ENCODE data around the gene C1QL1. TPM values are rescaled to one million over a fixed set of nuclear protein-coding genes. Genes with fewer than 3 reads are reported as not detected.

Gene C1QL1
- total RNA-seq, 1 donor from 2014 or later: not detected

DNA sequence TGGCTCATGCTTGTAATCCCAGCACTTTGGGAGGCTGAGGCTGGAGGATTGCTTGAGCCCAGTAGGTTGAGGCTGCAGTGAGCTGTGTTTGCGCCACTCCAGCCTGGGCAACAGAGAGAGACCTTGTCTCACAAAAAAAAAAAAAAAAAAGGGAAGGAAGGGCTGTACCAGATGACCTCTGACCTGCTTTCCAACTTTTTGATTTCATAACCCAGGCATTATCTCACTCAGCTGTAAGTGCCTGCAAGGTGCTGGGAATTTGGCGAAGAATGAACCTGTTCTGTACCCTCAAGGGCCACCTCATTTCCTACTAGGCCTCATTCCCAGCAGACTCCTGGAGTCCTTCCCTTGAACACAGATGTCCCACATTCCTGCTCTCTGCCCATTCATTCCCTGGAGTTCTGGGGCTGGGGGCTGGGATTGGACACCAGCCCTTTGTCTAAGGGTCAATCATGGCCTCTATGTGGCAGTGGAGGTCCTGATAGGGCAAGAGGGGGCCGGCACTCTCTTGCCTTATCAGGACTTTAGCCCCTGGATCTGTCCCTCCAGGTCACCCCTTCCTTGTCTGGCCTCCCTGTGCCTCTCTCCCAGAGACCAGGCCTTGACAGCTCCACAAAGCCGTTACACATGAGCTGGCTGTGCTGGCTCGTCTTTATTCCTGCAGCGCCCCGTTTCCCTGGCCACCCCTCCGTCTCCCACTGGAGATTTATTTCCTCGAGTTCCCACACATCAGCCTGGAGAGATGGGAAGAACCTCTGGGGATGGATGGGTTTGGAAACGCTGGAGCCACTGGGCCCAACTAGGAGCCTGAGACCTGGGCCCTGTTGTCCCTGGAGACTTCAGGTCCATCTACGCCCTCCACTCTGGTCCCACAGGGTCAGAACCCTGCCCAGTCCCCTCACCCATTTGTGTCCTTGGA is 52.0 kb downstream of the C1QL1 start:
- intact Hi-C loops (cut with DNase I): loop anchor here (5.0 kb wide), 1 partner anchor 281 kb away; no protein-coding TSS in a partner anchor
- Histone ChIP-seq H3K27ac (peak overlapping the region; percentile 64 to 81), H3K9me3 (no peaks in the 10 kb centered on the region), H3K4me1 (peaks cover 12 to 29% of the 10 kb centered on the region in 2 donors), H3K36me3 (no peaks in the 10 kb centered on the region), H3K4me3 (no peak overlapping the region), H3K27me3 (no peaks in the 10 kb centered on the region)
- no peak for DNase-seq (ENCODE audit: low spot score in 2 of 2)
- TF ChIP-seq, protein P1, sequence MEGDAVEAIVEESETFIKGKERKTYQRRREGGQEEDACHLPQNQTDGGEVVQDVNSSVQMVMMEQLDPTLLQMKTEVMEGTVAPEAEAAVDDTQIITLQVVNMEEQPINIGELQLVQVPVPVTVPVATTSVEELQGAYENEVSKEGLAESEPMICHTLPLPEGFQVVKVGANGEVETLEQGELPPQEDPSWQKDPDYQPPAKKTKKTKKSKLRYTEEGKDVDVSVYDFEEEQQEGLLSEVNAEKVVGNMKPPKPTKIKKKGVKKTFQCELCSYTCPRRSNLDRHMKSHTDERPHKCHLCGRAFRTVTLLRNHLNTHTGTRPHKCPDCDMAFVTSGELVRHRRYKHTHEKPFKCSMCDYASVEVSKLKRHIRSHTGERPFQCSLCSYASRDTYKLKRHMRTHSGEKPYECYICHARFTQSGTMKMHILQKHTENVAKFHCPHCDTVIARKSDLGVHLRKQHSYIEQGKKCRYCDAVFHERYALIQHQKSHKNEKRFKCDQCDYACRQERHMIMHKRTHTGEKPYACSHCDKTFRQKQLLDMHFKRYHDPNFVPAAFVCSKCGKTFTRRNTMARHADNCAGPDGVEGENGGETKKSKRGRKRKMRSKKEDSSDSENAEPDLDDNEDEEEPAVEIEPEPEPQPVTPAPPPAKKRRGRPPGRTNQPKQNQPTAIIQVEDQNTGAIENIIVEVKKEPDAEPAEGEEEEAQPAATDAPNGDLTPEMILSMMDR (IDR thresholded peaks at IDR 0.05): no peak

DNA sequence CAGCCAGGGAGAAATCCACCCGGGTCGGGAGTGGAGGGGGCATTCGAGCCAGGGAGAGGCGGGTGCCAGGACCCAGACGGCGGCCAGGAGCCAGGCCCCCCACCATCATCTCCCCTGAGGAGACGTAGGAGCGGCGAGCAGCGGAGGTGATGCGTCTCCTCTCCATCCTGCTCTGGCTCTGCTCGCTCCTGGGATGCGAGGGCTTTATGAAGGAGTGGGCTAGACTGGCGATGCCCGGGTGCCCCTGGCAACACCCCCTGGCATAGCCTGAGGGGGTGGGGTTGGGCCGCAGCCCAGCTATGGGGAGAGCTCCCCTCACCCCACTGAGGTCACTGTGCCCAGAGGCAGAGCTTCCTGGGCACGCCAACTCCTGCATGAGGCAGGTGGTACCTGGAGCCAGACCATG is 52.8 kb downstream of the C1QL1 start, which contains the start of gene GFAP:
GFAP (minus strand) TSS at position 180 of the 406 bp plus-strand sequence; CDS start at position 166, 14 bp downstream.
- Histone ChIP-seq H3K27me3 (no peaks in the 10 kb centered on the region), H3K9me3 (no peaks in the 10 kb centered on the region), H3K4me3 (peak within 1 kb of the TSS in 1 of 2 donors; percentile 34), H3K4me1 (peaks cover 12 to 29% of the 10 kb centered on the region in 2 donors), H3K36me3 (no peaks in the 10 kb centered on the region), H3K27ac (peak within 1 kb of the TSS; percentile 64 to 81)
- DNase-seq (ENCODE audit: low spot score in 2 of 2): no peak
- TF ChIP-seq, protein P1 (IDR thresholded peaks at IDR 0.05): no peak
- intact Hi-C loops (cut with DNase I): loop anchor here (5.0 kb wide), 1 partner anchor 282 kb away; no protein-coding TSS in a partner anchor

DNA sequence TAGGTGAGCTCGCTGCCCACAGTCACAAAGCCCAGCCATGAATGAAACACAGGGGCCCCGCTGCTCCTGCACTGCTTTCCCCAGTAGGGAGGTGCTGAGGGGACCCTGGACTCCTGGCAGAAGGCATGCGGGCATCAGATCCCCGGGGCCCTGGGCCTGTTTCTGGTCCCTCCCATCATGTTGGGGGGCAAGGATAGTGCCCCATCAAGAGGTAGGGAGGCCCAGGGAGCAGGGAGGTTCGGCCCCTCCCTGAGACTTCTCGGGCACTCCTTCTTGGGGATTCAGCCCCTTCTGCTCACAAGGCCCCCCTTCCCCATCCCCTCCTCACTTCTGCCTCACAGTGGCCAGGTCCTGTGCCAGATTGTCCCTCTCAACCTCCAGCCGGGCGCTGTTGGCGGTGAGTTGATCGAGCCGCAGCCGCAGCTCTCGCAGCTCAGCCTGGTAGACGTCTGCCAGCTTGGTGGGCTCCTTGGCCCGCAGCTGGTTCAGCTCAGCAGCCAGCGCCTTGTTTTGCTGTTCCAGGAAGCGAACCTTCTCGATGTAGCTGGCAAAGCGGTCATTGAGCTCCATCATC is 53.3 kb downstream of the C1QL1 start:
- Histone ChIP-seq H3K4me3 (peak overlapping the region in 1 of 2 donors; percentile 34), H3K9me3 (no peaks in the 10 kb centered on the region), H3K4me1 (peaks cover 12 to 29% of the 10 kb centered on the region in 2 donors), H3K27me3 (no peaks in the 10 kb centered on the region), H3K36me3 (no peaks in the 10 kb centered on the region), H3K27ac (peak overlapping the region in 1 of 2 donors; percentile 47)
- intact Hi-C loops (cut with DNase I): loop anchor here (5.0 kb wide), 1 partner anchor 283 kb away; no protein-coding TSS in a partner anchor
- no peak for DNase-seq (ENCODE audit: low spot score in 2 of 2)
- TF ChIP-seq, protein P1 (IDR thresholded peaks at IDR 0.05): no peak

DNA sequence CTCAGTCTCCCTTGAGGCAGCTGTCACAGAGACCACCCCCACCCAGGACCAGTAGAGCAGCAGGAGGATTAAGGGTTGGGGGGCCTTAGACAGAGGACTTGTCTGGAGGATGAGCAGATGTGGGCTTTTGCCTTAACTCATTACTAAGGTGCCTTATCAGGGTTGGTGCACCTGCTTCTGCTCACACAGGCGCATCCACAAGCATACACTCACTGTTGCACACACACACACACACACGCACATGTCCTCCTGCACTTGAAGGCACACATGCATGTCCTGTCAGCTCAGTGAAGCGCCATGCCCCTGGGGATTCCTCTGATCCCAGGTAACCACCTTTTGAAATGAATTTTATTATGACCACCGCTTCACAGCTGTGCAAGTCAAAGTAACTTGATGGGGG is 54.0 kb downstream of the C1QL1 start:
- intact Hi-C loops (cut with DNase I): no loop called here
- H3K4me3 ChIP-seq: no peak overlapping the region
- no peaks in the 10 kb centered on the region for H3K36me3 ChIP-seq
- TF ChIP-seq, protein P1 (IDR thresholded peaks at IDR 0.05): no peak
- peaks cover 12 to 29% of the 10 kb centered on the region in 2 donors for H3K4me1 ChIP-seq
- no peaks in the 10 kb centered on the region for H3K9me3 ChIP-seq
- no peak overlapping the region for H3K27ac ChIP-seq
- no peak for DNase-seq (ENCODE audit: low spot score in 2 of 2)
- H3K27me3 ChIP-seq: no peaks in the 10 kb centered on the region

DNA sequence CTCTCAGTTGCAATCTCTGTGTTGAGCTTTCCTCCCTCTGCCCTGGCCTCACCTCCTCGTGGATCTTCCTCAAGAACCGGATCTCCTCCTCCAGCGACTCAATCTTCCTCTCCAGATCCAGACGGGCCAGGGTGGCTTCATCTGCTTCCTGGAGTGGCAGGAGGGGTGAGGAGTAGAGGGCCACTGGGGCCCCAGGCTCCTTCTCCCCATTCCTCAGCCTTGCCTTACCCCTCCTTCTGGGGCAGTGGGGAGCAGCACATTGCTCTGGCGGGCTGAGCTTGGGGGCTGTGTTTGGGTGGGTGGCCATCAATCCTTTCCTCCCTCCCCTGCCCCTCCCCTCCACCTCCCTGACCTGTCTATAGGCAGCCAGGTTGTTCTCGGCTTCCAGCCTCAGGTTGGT is 54.4 kb downstream of the C1QL1 start:
- no peak for DNase-seq (ENCODE audit: low spot score in 2 of 2)
- no peak overlapping the region for H3K4me3 ChIP-seq
- no peak overlapping the region for H3K27ac ChIP-seq
- peaks cover 12 to 29% of the 10 kb centered on the region in 2 donors for H3K4me1 ChIP-seq
- intact Hi-C loops (cut with DNase I): no loop called here
- H3K9me3 ChIP-seq: no peaks in the 10 kb centered on the region
- TF ChIP-seq, protein P1 (IDR thresholded peaks at IDR 0.05): no peak
- no peaks in the 10 kb centered on the region for H3K36me3 ChIP-seq
- H3K27me3 ChIP-seq: no peaks in the 10 kb centered on the region
